OCI-LY1 (cell line): ENCODE results near the gene CLDND2.

ENCODE experiments used
- EZH2 ChIP-seq: fragments of 200-600 bp; sonication (generic), shearing (Covaris generic); IDR thresholded peaks from 2 replicates; pipeline ENCODE4 v1.8.0; 2017; ENCODE audit warnings: borderline replicate concordance, mixed run types, mild to moderate bottlenecking, antibody characterized with exemption, low read length, moderate library complexity, mixed read lengths
- TF ChIP-seq, protein P1 (sequence below): fragments of 200-600 bp; sonication (generic), shearing (Covaris generic); IDR thresholded peaks from 2 replicates; pipeline ENCODE4 v1.5.1; 2017; ENCODE audit warnings: mild to moderate bottlenecking, antibody characterized with exemption, low read length, moderate library complexity, mixed read lengths

DNA sequence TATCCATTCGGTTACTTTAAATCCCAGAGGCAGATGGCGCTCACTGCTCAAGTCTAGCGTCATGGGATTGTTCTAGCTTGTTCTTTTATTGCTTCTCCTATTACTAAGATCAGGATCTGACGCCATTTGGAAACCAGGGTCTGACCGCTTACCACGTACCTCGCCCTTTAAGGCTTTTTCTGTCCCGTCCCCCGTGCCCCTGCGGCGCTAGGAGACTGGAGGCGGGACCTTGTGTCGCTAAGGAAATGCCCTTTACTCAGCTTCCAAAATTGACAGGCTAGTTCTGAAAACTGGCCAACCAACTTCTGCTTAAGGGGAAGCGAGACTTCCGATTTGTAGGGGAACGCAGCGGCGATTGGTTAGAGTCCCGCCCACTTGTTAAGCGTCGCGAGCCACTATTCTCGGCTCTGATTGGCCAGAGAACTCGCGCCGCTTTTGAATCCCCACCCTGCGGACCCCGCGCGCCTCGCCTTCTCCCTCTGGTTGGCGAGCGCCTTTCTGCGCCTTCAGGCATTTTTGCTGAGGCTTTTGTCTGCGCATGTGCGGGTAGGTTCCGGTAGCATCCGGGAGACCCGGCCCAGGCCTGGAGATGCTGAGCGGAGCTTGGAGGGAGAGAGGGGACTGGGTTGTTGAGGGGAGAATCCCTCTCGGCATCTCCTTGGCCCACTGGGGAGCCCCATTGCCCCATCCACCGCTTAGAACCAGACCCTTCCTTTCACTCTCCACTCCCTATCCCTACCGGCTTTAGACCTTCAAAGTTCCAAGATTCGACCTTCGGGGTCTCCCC, 25.4 kb upstream of the CLDND2 start:
- TF ChIP-seq, protein P1, sequence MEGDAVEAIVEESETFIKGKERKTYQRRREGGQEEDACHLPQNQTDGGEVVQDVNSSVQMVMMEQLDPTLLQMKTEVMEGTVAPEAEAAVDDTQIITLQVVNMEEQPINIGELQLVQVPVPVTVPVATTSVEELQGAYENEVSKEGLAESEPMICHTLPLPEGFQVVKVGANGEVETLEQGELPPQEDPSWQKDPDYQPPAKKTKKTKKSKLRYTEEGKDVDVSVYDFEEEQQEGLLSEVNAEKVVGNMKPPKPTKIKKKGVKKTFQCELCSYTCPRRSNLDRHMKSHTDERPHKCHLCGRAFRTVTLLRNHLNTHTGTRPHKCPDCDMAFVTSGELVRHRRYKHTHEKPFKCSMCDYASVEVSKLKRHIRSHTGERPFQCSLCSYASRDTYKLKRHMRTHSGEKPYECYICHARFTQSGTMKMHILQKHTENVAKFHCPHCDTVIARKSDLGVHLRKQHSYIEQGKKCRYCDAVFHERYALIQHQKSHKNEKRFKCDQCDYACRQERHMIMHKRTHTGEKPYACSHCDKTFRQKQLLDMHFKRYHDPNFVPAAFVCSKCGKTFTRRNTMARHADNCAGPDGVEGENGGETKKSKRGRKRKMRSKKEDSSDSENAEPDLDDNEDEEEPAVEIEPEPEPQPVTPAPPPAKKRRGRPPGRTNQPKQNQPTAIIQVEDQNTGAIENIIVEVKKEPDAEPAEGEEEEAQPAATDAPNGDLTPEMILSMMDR, result no peak; the same call in 1 of the 2 replicates
- TF ChIP-seq EZH2, result no peak
